Activated CD8-positive, alpha-beta memory T cell treated with anti-CD3 and anti-CD28 coated beads for 1 hour (primary cell): ENCODE data around the gene ICOSLG.
"Not testable (repeated sequence)": the region's sequence is repeated elsewhere in the genome, so short reads cannot be mapped to it uniquely, and the experiment has no call there.

Experiments used
- DNase-seq, 2 donors: peaks; one replicate each; pipeline ENCODE4 v3.0.0-alpha.2; 2020; ENCODE audit warnings: low read depth in 1 of 2; ENCODE audit errors: extremely low read depth in 1 of 2

The ICOSLG gene, protein sequence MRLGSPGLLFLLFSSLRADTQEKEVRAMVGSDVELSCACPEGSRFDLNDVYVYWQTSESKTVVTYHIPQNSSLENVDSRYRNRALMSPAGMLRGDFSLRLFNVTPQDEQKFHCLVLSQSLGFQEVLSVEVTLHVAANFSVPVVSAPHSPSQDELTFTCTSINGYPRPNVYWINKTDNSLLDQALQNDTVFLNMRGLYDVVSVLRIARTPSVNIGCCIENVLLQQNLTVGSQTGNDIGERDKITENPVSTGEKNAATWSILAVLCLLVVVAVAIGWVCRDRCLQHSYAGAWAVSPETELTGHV

DNA sequence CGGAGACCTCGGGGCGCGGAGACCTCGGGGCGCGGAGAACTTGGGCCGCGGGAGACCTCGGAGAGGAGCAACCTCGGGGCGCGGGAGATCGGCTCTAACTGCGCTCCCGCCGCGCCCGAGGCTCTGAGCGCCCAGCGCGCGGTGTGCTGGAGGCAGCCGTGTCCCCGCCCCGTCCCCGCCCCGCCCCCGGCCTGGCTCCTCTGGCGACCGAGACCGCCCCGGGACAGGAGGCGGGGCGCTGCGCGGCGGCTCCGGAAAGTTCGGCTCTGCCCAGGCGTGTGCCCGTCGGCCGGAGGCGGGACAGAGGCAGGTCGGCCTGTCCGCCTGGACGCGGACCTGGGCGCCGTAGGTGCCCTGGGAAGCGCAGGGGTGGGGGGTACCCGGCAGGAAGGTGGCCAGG lies at the start of gene ICOSLG:
TSS of gene ICOSLG (minus strand) at position 102 of the 400 bp plus-strand sequence. CDS start 126 bp downstream, outside the sequence.
- DNase-seq: not testable (repeated sequence)

GRCh38 chr21:44289381-44290010 lies 48.8 kb upstream of the ICOSLG start:
- no peak for DNase-seq

GRCh38 chr21:44288251-44289110 lies 47.7 kb upstream of the ICOSLG start:
- DNase-seq: no peak

- DNase-seq: no peak
Measured at GRCh38 chr21:44286716-44287632, 46.2 kb upstream of the ICOSLG start.

- no peak for DNase-seq
Measured at GRCh38 chr21:44286086-44286715, 45.5 kb upstream of the ICOSLG start.

DNA sequence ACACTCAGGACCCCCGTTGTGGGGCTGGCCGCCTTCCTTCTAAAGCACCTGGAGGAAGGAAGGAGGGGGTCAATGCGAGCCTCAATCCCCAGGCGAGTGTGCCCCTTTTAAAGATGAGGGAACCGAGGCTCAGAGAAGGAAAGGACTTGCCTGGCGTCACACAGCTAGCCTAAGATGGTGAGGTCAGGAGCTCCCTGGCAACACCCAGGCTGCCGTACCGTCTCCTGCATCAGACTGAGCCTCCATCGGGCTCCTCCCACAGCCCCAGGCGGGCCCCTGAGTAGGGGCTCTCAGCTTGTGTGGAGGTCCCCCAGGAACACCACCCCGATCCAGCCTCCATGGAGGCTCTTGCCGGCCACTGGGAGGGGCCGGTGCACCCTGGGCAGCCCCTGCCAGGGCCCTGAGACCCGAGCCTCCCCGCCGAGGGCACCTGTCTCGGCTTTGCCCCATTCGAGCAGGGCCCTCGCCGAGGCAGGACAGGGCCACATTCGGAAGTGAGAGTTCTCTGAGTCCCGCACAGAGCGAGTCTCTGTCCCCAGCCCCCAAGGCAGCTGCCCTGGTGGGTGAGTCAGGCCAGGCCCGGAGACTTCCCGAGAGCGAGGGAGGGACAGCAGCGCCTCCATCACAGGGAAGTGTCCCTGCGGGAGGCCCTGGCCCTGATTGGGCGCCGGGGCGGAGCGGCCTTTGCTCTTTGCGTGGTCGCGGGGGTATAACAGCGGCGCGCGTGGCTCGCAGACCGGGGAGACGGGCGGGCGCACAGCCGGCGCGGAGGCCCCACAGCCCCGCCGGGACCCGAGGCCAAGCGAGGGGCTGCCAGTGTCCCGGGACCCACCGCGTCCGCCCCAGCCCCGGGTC lies 44.6 kb upstream of the ICOSLG start, which contains the start of gene AIRE:
TSS of gene AIRE (plus strand) at position 739 of the 855 bp plus-strand sequence. CDS start 131 bp downstream, outside the sequence.
- DNase-seq: no peak

GRCh38 chr21:44283948-44284347 lies 43.2 kb upstream of the ICOSLG start:
- DNase-seq: no peak

DNA sequence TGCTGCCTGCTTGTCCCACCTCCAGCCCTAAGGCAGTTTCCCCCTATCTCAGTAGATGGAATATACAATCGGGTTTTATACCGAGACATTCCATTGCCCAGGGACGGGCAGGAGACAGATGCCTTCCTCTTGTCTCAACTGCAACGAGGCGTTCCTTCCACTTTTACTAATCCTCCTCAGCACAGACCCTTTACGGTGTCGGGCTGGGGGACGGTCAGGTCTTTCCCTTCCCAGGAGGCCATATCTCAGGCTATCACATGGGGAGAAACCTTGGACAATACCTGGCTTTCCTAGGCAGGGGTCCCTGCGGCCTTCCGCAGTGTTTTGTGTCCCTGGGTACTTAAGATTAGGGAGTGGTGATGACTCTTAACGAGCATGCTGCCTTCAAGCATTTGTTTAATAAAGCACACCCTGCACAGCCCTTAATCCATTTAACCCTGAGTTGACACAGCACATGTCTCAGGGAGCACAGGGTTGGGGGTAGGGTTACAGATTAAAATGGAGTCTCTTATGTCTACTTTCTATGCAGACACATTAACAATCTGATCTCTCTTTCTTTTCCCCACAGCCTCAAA lies 42.6 kb upstream of the ICOSLG start:
- DNase-seq: not testable (repeated sequence)

- no peak for DNase-seq
Measured at GRCh38 chr21:44282370-44282769, 41.6 kb upstream of the ICOSLG start.

GRCh38 chr21:44281801-44282200 lies 41.1 kb upstream of the ICOSLG start:
- DNase-seq: no peak

GRCh38 chr21:44279354-44280260 lies 38.9 kb upstream of the ICOSLG start:
- no peak for DNase-seq

GRCh38 chr21:44275041-44275440 lies 34.3 kb upstream of the ICOSLG start:
- DNase-seq: no peak

- no peak for DNase-seq
Measured at GRCh38 chr21:44273046-44273445, 32.3 kb upstream of the ICOSLG start.

DNA sequence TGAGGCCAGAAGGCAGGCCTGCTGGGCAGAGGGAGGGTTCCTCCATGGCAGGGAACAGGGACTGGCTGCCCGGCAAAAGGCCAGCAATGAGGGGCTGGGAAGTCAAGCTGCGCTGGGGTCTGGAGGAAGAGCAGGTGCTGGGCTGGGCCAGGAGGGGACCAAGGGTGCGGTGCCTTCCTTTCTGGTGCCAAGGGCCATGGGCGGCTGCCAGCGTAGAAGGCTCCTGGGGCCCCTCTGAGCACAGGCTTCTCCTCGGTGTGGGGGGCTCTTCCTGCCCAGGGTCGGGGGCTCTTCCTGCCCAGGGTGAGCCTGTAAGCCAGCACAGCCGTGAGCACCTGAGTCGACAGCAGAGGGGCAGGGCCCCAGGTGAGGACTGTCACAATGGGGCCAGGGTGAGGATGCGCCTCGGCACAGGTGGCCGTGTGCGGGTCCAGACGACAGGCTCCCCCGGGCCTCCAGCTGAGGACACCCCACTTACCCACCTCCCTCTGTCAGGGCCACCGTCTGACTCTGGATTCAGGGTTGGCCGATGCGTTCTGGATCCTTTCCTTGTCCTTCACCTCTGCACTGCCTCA lies 31.6 kb upstream of the ICOSLG start:
- no peak for DNase-seq

GRCh38 chr21:44271558-44272283 lies 31.0 kb upstream of the ICOSLG start:
- DNase-seq: no peak

GRCh38 chr21:44269090-44269489 lies 28.3 kb upstream of the ICOSLG start:
- no peak for DNase-seq
